ENCODE results near the gene SCGB2B2. TPM values are rescaled to one million over a fixed set of nuclear protein-coding genes. Genes with fewer than 3 reads are reported as not detected.
"Not testable (repeated sequence)": the region's sequence is repeated elsewhere in the genome, so short reads cannot be mapped to it uniquely, and the experiment has no call there.

SCGB2B2 gene
- total RNA-seq, 2 experiments from 2014 or later: 0.26 to 0.67 TPM

DNA sequence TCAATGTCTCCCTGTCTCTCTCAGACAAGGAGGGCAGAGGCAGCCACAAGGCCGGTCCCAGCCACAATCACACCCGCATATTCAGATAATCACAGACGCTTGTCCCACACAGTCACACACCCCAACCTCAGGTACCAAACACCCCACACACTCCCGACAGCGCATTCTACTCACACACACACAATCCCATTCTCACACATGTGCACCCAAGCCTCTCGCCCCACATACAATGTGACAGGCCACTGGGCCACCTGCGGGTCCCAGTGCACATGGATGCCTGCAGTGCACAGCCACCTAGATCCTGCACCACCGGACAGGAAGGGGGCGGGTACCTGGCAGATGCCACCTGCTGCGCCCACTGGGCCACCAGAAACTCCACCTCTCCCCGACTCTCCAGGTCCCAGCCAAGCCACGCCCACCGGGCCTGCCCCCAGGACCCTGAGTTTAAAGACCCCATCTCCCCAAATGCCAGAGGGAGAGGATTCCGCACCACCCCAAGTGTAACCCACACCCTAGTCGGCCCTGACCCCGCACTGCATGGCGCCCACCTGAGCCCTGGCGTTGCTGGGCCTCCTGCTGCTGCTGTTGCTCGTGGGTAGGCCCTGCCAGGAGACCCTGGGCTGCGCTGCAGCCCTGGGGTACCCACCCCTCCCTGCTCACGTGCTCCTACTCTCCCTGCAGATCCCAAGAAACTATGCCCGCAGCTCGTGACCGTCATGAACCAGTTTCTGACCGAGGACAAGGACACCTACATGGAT lies 10.6 kb downstream of the SCGB2B2 start:
- no peak overlapping the region for H3K4me3 Mint-ChIP-seq
- no peaks in the 10 kb centered on the region for H3K27me3 Mint-ChIP-seq
- no peak for ATAC-seq (ENCODE audit: low read depth)
- H3K4me1 Mint-ChIP-seq: peaks cover 15% of the 10 kb centered on the region
- DNase-seq: no peak
- POLR2A ChIA-PET: interaction anchor here (1.7 kb wide), 1 partner anchor 11 kb away, joined by 4 read pairs; the partner anchor contains the start of gene ZNF302
- peak overlapping the region; percentile 88 for H3K27ac Mint-ChIP-seq
- peaks cover 1% of the 10 kb centered on the region for H3K36me3 Mint-ChIP-seq
- peaks cover 4% of the 10 kb centered on the region for H3K9me3 Mint-ChIP-seq

DNA sequence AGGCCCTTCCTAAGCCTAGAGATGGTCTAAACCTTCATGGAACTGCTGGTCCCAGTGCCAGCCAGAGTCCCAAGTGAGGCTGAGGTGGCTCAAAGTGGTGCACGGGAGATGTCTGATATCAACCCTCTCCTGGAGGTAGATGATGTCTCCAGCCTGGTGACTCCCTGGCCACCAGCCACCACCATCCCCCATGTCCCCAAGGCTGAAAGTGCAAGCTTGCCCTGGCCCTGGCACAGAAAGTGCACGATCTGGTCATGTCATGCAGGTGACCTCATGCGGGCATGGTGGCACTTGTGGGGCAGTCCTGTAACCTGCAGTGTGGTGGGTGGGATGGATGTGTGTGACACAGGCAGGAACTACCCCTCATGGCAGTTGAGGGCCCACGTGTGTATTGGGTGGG lies 11.7 kb downstream of the SCGB2B2 start:
- H3K36me3 Mint-ChIP-seq; H3K27ac Mint-ChIP-seq; DNase-seq; H3K4me3 Mint-ChIP-seq; H3K9me3 Mint-ChIP-seq; POLR2A ChIA-PET; ATAC-seq (ENCODE audit: low read depth); H3K27me3 Mint-ChIP-seq: not testable (repeated sequence)
- H3K4me1 Mint-ChIP-seq: peaks cover 15% of the 10 kb centered on the region

GRCh38 chr19:34664870-34665269 lies 12.1 kb downstream of the SCGB2B2 start:
- DNase-seq: no peak
- POLR2A ChIA-PET: no interaction called here
- Mint-ChIP-seq H3K27ac (no peak overlapping the region), H3K9me3 (peaks cover 5% of the 10 kb centered on the region), H3K36me3 (peaks cover 1% of the 10 kb centered on the region), H3K27me3 (no peaks in the 10 kb centered on the region), H3K4me1 (peaks cover 15% of the 10 kb centered on the region), H3K4me3 (no peak overlapping the region)
- ATAC-seq (ENCODE audit: low read depth): no peak

DNA sequence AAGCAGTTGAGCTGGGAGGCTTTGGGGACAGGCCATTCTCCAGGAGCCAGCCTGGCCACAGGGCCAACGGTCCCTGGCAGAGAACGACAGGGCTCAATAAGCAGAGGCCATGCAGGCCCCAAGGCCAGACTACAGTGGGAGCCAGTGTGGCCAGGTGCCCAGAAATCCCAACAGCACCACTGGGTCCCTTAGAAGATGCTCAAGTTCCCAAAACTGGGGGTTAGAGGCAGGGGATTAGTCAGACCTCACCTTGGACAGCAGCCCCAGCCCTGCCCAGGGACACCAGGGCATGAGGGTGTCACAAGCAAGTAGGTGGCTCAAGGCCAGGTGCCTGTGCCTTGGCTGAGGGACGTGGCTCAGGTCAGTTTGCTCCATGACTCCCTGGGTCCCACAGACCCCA lies 12.8 kb downstream of the SCGB2B2 start:
- Mint-ChIP-seq H3K4me1 (peaks cover 15% of the 10 kb centered on the region), H3K27ac (no peak overlapping the region)
- POLR2A ChIA-PET: no interaction called here

DNA sequence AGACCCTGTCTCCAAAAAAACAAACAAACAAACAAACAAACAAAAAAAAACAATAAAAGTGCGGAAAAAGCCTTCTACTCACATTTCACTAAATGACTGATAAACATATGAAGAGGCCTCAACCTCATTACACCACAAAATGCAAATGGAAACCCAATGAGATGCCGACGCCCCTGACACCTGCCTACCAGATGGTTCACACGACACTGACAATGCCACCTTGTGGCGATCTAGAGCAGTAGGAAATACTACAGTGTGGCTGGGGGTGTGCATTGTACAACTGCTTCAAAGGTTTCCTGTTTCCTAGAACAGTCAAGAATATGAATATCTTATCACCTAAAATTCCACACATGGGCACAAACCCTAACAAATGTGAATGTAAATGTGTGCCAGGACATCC lies 14.0 kb downstream of the SCGB2B2 start:
- Mint-ChIP-seq H3K27me3 (peaks cover 5% of the 10 kb centered on the region), H3K9me3 (peaks cover 8% of the 10 kb centered on the region), H3K36me3 (peaks cover 1% of the 10 kb centered on the region), H3K4me1 (peaks cover 15% of the 10 kb centered on the region), H3K27ac (no peak overlapping the region), H3K4me3 (no peak overlapping the region)
- ATAC-seq (ENCODE audit: low read depth): peak; percentile 91
- POLR2A ChIA-PET: no interaction called here
- DNase-seq: no peak

More for the DNA sequence above, 12.8 kb downstream of the SCGB2B2 start:
- ATAC-seq (ENCODE audit: low read depth) (no peak), DNase-seq (no peak)
- Mint-ChIP-seq H3K27me3 (no peaks in the 10 kb centered on the region), H3K9me3 (peaks cover 5% of the 10 kb centered on the region), H3K4me3 (no peak overlapping the region), H3K36me3 (peaks cover 1% of the 10 kb centered on the region)

DNA sequence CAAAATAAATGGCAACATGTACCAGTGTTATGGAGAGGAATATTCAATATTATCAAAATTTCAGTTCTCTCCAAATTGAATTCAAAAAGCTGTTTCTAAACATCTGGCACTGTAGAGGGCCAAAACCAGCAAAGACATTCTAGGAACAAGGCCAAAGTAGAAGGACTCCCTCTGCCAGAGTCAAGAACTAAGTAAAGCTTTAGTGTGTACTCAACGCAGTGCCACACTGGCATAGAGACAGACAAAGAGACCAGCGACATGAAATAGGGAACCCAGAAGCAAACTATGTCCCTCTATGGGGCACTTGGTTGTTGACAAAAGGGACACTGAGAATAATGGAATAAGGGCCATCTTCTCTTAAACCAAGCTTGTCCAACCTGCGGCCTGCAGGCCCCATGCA lies 15.6 kb downstream of the SCGB2B2 start:
- ATAC-seq (ENCODE audit: low read depth) (no peak), DNase-seq (no peak)
- Mint-ChIP-seq H3K9me3 (peaks cover 12% of the 10 kb centered on the region), H3K27me3 (peaks cover 9% of the 10 kb centered on the region), H3K36me3 (peaks cover 1% of the 10 kb centered on the region), H3K4me1 (peaks cover 11% of the 10 kb centered on the region), H3K4me3 (no peak overlapping the region), H3K27ac (no peak overlapping the region)
- POLR2A ChIA-PET: no interaction called here

DNA sequence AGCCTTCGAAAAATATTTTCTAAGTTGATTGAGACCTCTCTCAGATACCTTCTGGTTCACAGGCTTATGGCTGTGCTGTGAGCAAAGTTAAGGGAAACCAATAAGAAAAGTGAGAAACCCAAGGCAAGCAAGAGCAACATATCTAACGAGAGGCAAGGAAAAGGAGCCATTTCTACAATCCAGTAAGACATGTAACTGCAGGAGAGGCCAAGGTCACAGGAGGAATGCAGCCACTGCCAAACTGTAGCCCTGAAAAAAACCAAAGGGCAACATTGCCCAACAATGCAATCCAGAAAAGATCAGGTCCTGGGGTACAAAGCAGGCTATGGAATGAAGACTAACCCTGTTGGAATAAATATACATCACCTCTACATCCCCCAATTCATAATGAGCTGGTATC lies 21.3 kb downstream of the SCGB2B2 start:
- no peak overlapping the region for H3K4me3 Mint-ChIP-seq
- H3K27ac Mint-ChIP-seq: no peak overlapping the region
- POLR2A ChIA-PET: no interaction called here
- no peak for ATAC-seq (ENCODE audit: low read depth)
- H3K27me3 Mint-ChIP-seq: peaks cover 10% of the 10 kb centered on the region
- H3K4me1 Mint-ChIP-seq: no peaks in the 10 kb centered on the region
- no peak for DNase-seq
- no peaks in the 10 kb centered on the region for H3K36me3 Mint-ChIP-seq
- peaks cover 22% of the 10 kb centered on the region for H3K9me3 Mint-ChIP-seq

DNA sequence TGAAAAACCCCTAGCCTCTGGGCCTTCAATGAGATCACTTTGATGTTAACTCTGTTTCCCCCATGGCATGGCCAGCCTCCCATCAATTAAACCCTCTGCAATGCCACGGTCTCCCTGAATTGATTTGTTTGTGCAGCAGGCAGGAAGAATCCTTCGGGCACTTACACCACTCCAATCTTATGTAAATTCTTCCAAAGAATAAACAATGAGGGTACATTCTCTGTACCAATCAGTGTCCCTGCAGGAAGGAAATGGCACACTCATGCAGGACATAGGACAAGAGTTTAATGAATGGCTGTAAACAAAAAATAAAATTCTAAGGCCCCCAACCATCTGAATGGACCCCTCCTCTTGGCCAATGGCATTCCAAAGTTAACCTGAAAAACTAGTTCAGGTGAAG lies 22.2 kb downstream of the SCGB2B2 start:
- POLR2A ChIA-PET: no interaction called here
- DNase-seq: no peak
- peaks cover 10% of the 10 kb centered on the region for H3K27me3 Mint-ChIP-seq
- no peak overlapping the region for H3K4me3 Mint-ChIP-seq
- ATAC-seq (ENCODE audit: low read depth): no peak
- no peak overlapping the region for H3K27ac Mint-ChIP-seq
- no peaks in the 10 kb centered on the region for H3K4me1 Mint-ChIP-seq
- H3K36me3 Mint-ChIP-seq: no peaks in the 10 kb centered on the region
- peaks cover 24% of the 10 kb centered on the region for H3K9me3 Mint-ChIP-seq

GRCh38 chr19:34651747-34652146 lies 25.2 kb downstream of the SCGB2B2 start:
- Mint-ChIP-seq H3K27ac (no peak overlapping the region), H3K9me3 (peaks cover 16% of the 10 kb centered on the region), H3K36me3 (no peaks in the 10 kb centered on the region), H3K27me3 (peaks cover 2% of the 10 kb centered on the region), H3K4me1 (no peaks in the 10 kb centered on the region), H3K4me3 (no peak overlapping the region)
- POLR2A ChIA-PET: no interaction called here
- DNase-seq (no peak), ATAC-seq (ENCODE audit: low read depth) (no peak)

GRCh38 chr19:34649886-34650543 lies 26.9 kb downstream of the SCGB2B2 start:
- H3K4me1 Mint-ChIP-seq: no peaks in the 10 kb centered on the region
- no peak overlapping the region for H3K27ac Mint-ChIP-seq
- POLR2A ChIA-PET: no interaction called here

DNA sequence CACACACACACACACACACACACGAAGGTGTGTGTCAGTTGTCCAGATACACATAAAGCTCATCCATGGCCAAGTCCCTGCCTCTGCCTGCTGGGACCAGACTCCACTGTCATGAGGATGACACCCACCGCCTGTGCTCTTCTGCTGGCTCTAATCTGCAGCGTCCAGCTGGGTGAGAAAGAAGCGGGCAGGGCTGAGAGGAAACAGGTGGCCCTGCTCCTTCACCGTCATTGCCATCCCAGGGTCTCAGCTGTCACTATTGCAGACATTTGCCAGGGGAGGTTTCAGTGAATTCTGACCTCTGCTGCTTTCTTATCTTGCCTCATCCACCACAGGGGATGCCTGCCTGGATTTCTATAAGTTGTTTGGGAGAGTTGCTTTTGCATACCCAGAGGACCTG lies 31.4 kb downstream of the SCGB2B2 start:
- Mint-ChIP-seq H3K9me3 (peaks cover under 1% of the 10 kb centered on the region), H3K4me1 (no peaks in the 10 kb centered on the region), H3K27me3 (peaks cover 2% of the 10 kb centered on the region), H3K36me3 (no peaks in the 10 kb centered on the region), H3K27ac (no peak overlapping the region), H3K4me3 (no peak overlapping the region)
- DNase-seq (no peak), ATAC-seq (ENCODE audit: low read depth) (no peak)
- POLR2A ChIA-PET: no interaction called here

More at GRCh38 chr19:34649886-34650543, 26.9 kb downstream of the SCGB2B2 start:
- ATAC-seq (ENCODE audit: low read depth): no peak
- no peak for DNase-seq
- peaks cover 15% of the 10 kb centered on the region for H3K9me3 Mint-ChIP-seq
- no peak overlapping the region for H3K4me3 Mint-ChIP-seq
- no peaks in the 10 kb centered on the region for H3K36me3 Mint-ChIP-seq
- H3K27me3 Mint-ChIP-seq: peaks cover 2% of the 10 kb centered on the region

DNA sequence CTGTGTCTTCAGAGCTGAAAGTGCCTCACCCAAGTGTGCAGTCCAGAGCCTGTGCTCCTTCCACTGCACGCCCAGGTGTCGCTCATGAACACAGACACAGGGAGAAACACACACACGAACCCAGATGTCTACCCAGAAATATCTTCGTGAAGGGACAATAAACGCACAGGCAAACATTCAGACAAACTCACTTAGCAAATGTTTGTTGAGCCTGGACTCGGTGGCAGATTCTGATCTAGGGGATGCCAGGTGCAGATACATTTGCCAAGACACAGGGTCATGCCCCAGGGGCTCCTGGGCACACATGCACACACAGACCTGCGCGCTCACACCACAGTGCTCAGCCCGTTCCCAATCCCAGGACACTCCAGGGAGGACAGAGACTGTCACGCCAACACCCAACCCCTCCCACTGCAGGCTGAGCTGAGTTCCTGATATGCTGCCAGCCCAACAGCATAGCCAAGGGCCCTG lies 31.9 kb downstream of the SCGB2B2 start:
- Mint-ChIP-seq H3K27ac (no peak overlapping the region), H3K36me3 (no peaks in the 10 kb centered on the region), H3K4me1 (no peaks in the 10 kb centered on the region), H3K27me3 (peaks cover 2% of the 10 kb centered on the region), H3K9me3 (no peaks in the 10 kb centered on the region), H3K4me3 (no peak overlapping the region)
- ATAC-seq (ENCODE audit: low read depth) (no peak), DNase-seq (no peak)
- POLR2A ChIA-PET: no interaction called here

GRCh38 chr19:34642241-34642640 lies 34.7 kb downstream of the SCGB2B2 start:
- no peaks in the 10 kb centered on the region for H3K9me3 Mint-ChIP-seq

More at GRCh38 chr19:34642241-34642640, 34.7 kb downstream of the SCGB2B2 start:
- Mint-ChIP-seq H3K36me3 (no peaks in the 10 kb centered on the region), H3K4me3 (no peak overlapping the region), H3K27me3 (peaks cover 2% of the 10 kb centered on the region), H3K4me1 (peaks cover 1% of the 10 kb centered on the region), H3K27ac (no peak overlapping the region)
- DNase-seq: no peak
- POLR2A ChIA-PET: no interaction called here
- ATAC-seq (ENCODE audit: low read depth): no peak

Measured in activated naive CD8-positive, alpha-beta T cell treated with anti-CD3 and anti-CD28 coated beads, Interleukin-2, amount 10 ng/mL, durations not matched to agents 7 days and 5 days (primary cell).